GM23248 (cell line): ENCODE measurements around the gene ABHD18. TPM values are rescaled to one million over a fixed set of nuclear protein-coding genes. Genes with fewer than 3 reads are reported as not detected.
"Not testable (repeated sequence)": the region's sequence is repeated elsewhere in the genome, so short reads cannot be mapped to it uniquely, and the experiment has no call there.

ENCODE experiments used
- DNase-seq: peaks from one replicate; pipeline ENCODE4 v3.0.0-alpha.2; 2015
- H2AFZ ChIP-seq: fragments of 200-600 bp; sonication (generic); 2 replicates; pipeline ENCODE4 v1.6.1; 2016; ENCODE audit warnings: antibody characterized with exemption
- H3F3A ChIP-seq: fragments of 200-600 bp; sonication (generic); 2 replicates; pipeline ENCODE4 v1.6.1; 2016; ENCODE audit warnings: mild to moderate bottlenecking, antibody characterized with exemption, mixed run types; ENCODE audit not compliant: insufficient read depth
- H3K27ac ChIP-seq: fragments of 200-600 bp; sonication (generic); 2 replicates; pipeline ENCODE4 v1.5.1; 2016; ENCODE audit warnings: mild to moderate bottlenecking
- H3K27me3 ChIP-seq: fragments of 200-600 bp; sonication (generic); replicated peaks from 2 replicates; pipeline ENCODE4 v1.6.1; 2016; ENCODE audit warnings: mild to moderate bottlenecking; ENCODE audit not compliant: insufficient read depth
- H3K36me3 ChIP-seq: fragments of 200-600 bp; sonication (generic); 2 replicates; pipeline ENCODE4 v1.6.1; 2016; ENCODE audit warnings: low read depth, mild to moderate bottlenecking
- H3K4me1 ChIP-seq: fragments of 200-600 bp; sonication (generic); 2 replicates; pipeline ENCODE4 v1.6.1; 2016; ENCODE audit warnings: mild to moderate bottlenecking; ENCODE audit not compliant: insufficient read depth
- H3K4me2 ChIP-seq: fragments of 200-600 bp; sonication (generic); one replicate; pipeline ENCODE4 v1.6.1; 2016; ENCODE audit warnings: mild to moderate bottlenecking; ENCODE audit not compliant: unreplicated experiment
- H3K4me3 ChIP-seq: fragments of 200-600 bp; sonication (generic); 2 replicates; pipeline ENCODE4 v1.5.1; 2016; ENCODE audit warnings: mild to moderate bottlenecking
- H3K79me2 ChIP-seq: fragments of 200-600 bp; sonication (generic); 2 replicates; pipeline ENCODE4 v1.6.1; 2016; ENCODE audit warnings: mild to moderate bottlenecking; ENCODE audit not compliant: insufficient read depth
- H3K9ac ChIP-seq: fragments of 200-600 bp; sonication (generic); 2 replicates; pipeline ENCODE4 v1.6.1; 2016; ENCODE audit warnings: mild to moderate bottlenecking
- H3K9me2 ChIP-seq: fragments of 200-600 bp; sonication (generic); 2 replicates; pipeline ENCODE4 v1.6.1; 2016; ENCODE audit warnings: mixed run types, mild to moderate bottlenecking, moderate library complexity; ENCODE audit not compliant: insufficient read depth
- H3K9me3 ChIP-seq: fragments of 200-600 bp; sonication (generic); one replicate; pipeline ENCODE4 v1.6.1; 2017; ENCODE audit warnings: low read depth
- H4K20me1 ChIP-seq: fragments of 200-600 bp; sonication (generic); 2 replicates; pipeline ENCODE4 v1.6.0; 2016; ENCODE audit not compliant: insufficient read depth
- EZH2 ChIP-seq: fragments of 200-600 bp; sonication (generic); IDR thresholded peaks from 2 replicates; pipeline ENCODE4 v1.6.1; 2018; ENCODE audit warnings: antibody characterized with exemption, mild to moderate bottlenecking; ENCODE audit not compliant: insufficient read depth, poor library complexity, severe bottlenecking
- EZH2phosphoT487 ChIP-seq: fragments of 200-600 bp; sonication (generic); IDR thresholded peaks from 2 replicates; pipeline ENCODE4 v1.6.1; 2018; ENCODE audit warnings: antibody characterized with exemption, moderate library complexity, mild to moderate bottlenecking, low read depth; ENCODE audit not compliant: insufficient read depth
- WGBS, 2 experiments: methylation state at CpG; one replicate each; pipeline ENCODE4 v1.1.6; 2015 to 2017; ENCODE audit warnings: low lambda C conversion rate in 2 of 2, low coverage in 1 of 2; ENCODE audit errors: missing lambda C conversion rate in 2 of 2; 5-methylcytosine and 5-hydroxymethylcytosine counted together
- in situ Hi-C: fragments of 300-500 bp; cut with MboI; formaldehyde crosslinking; loops from 2 replicates; pipeline ENCODE4 v1.15.0; 2020
- polyA plus RNA-seq: library from polyadenylated mRNA; unstranded; fragments of >200 nt; fragmentation: Nextera tagmentation; extraction: Ambion mirVana; gene quantifications from 2 replicates; pipeline ENCODE4 v1.2.1, GENCODE V29; 2016
- total RNA-seq: library from RNA; depleted of rRNA; stranded (reverse); fragments of >200 nt; shearing (Covaris generic); gene quantifications from 2 replicates; pipeline ENCODE4 v1.2.3, GENCODE V29; 2014

Gene ABHD18
- total and polyA plus RNA-seq, 2 experiments from 2014 or later, result 3.4 to 4.1 TPM

- H4K20me1 ChIP-seq, result no peaks in the 10 kb centered on the region
- no peak overlapping the region for H3K4me3 ChIP-seq
- H3K79me2 ChIP-seq, result peaks cover 42% of the 10 kb centered on the region
- H3F3A ChIP-seq, result no peaks in the 10 kb centered on the region
- no peak for DNase-seq
- H2AFZ ChIP-seq, result no peak overlapping the region
- no peaks in the 10 kb centered on the region for H3K9me3 ChIP-seq
- no peak overlapping the region for H3K4me2 ChIP-seq
- no peaks in the 10 kb centered on the region for H3K27me3 ChIP-seq
- in situ Hi-C loops, result no loop called here
- no peaks in the 10 kb centered on the region for H3K9me2 ChIP-seq
- 98 to 100% methylated on average over 2 of the region's 2 CpGs for WGBS, 2 experiments
- H3K4me1 ChIP-seq, result 0 out of 2 replicates have a peak, but pooled peaks cover 5% of the 10 kb centered on the region
- H3K36me3 ChIP-seq, result peaks cover 2% of the 10 kb centered on the region; the same call in 1 of the 2 replicates
- TF ChIP-seq EZH2, result no peak
- no peak for TF ChIP-seq EZH2phosphoT487
- no peak overlapping the region for H3K9ac ChIP-seq
- H3K27ac ChIP-seq, result no peak overlapping the region
Observed at GRCh38 chr4:127957105-127957504, 8.1 kb upstream of the ABHD18 start.

DNA sequence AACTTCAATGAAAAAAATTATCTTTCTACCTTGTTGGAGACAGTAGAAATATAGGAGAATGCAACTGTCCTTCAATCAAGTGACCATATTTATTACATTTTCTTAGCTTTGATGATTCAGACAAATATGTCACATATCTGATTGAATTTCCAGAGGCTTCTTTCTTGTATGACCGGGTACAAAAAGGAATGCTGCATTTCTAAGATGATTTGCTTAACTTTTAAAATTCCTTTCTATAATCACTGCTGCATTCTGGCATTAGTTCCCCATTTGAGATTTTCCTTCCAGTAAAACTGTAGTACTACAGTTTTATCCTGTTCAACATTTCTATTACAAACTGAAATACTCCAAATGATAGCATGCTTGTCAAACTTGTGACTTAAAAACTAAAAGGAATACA lies 5.4 kb upstream of the ABHD18 start:
- Histone ChIP-seq H3K4me2 (no peak overlapping the region), H3K27ac (no peak overlapping the region), H3K27me3 (no peaks in the 10 kb centered on the region), H3K4me1 (0 out of 2 replicates have a peak, but pooled peaks cover 5% of the 10 kb centered on the region), H2AFZ (no peak overlapping the region), H3K9me3 (no peaks in the 10 kb centered on the region), H3K9me2 (no peaks in the 10 kb centered on the region), H3K36me3 (no peaks in the 10 kb centered on the region), H3K79me2 (peaks cover 56% of the 10 kb centered on the region), H3F3A (no peaks in the 10 kb centered on the region), H3K9ac (no peak overlapping the region), H3K4me3 (no peak overlapping the region), H4K20me1 (no peaks in the 10 kb centered on the region)
- 48 to 54% methylated on average over 1 of the region's 1 CpG for WGBS, 2 experiments
- TF ChIP-seq EZH2 (no peak), EZH2phosphoT487 (no peak)
- in situ Hi-C loops, result no loop called here
- peak; percentile 12 for DNase-seq

- Histone ChIP-seq H3K79me2 (peaks cover 78% of the 10 kb centered on the region), H3K4me2 (peak overlapping the region; percentile 75), H3K9ac (peak overlapping the region; percentile 90), H3K4me3 (peak overlapping the region; percentile 77), H2AFZ (peak overlapping the region; percentile 99)
- DNase-seq, H3K9me3 ChIP-seq, H3K9me2 ChIP-seq, H3K36me3 ChIP-seq, H3K27me3 ChIP-seq, H3K4me1 ChIP-seq, H3F3A ChIP-seq, H4K20me1 ChIP-seq, in situ Hi-C loops, H3K27ac ChIP-seq: not testable (repeated sequence)
- 54 to 76% methylated on average over 20 to 33 of the region's 35 CpGs for WGBS, 2 experiments
Observed at GRCh38 chr4:127963633-127964398, 1.4 kb upstream of the ABHD18 start.

DNA sequence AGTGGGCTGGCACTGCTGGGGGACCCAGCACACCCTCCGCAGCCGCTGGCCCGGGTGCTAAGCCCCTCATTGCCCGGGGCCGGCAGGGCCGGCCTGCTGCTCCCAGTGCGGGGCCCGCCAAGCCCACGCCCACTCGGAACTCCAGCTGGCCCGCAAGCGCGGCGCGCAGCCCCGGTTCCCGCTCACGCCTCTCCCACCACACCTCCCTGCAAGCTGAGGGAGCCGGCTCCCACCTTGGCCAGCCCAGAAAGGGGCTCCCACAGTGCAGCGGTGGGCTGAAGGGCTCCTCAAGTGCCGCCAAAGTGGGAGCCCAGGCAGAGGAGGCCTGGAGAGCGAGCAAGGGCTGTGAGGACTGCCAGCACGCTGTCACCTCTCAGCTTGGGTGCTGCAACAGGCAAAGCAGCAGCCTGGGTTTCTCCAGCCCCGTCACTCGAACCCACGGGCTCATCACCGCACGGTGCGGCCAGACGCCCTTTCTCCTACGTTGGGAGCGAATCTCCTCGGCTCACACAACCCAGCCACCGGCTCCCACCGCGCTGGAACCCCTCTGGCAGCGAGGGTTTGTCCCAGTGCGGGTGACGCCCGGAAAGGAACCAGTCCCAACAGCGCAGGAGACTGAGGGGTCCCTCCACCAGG lies 662 bp upstream of the ABHD18 start:
- Histone ChIP-seq H3K4me2 (peak overlapping the region; percentile 75), H2AFZ (peak overlapping the region; percentile 99), H3K4me3 (peak overlapping the region; percentile 77), H3K27ac (peak overlapping the region; percentile 62), H3K9ac (peak overlapping the region; percentile 90), H3K79me2 (peaks cover 78% of the 10 kb centered on the region)
- H3K4me1 ChIP-seq, H3K9me2 ChIP-seq, H3K27me3 ChIP-seq, H4K20me1 ChIP-seq, H3K36me3 ChIP-seq, H3K9me3 ChIP-seq, in situ Hi-C loops, H3F3A ChIP-seq: not testable (repeated sequence)
- 0 to 2% methylated on average over 24 of the region's 41 CpGs for WGBS, 2 experiments
- peak; percentile 57 for DNase-seq
